Progenitor cell of endocrine pancreas (in vitro differentiated cells): ENCODE data around the gene HIP1. TPM values are rescaled to one million over a fixed set of nuclear protein-coding genes. Genes with fewer than 3 reads are reported as not detected.

Experiments used
- DNase-seq: peaks from one replicate; pipeline ENCODE4 v3.0.0; 2021; ENCODE audit warnings: low spot score; ENCODE audit not compliant: unreplicated experiment
- H3K27ac Mint-ChIP-seq: 2 replicates; pipeline ENCODE4 v1.8.0; 2021; ENCODE audit warnings: mild to moderate bottlenecking, moderate library complexity, mixed read lengths
- H3K27me3 Mint-ChIP-seq: 2 replicates; pipeline ENCODE4 v1.8.0; 2021; ENCODE audit warnings: mixed read lengths
- H3K36me3 Mint-ChIP-seq: 2 replicates; pipeline ENCODE4 v1.8.0; 2022; ENCODE audit warnings: mixed read lengths; ENCODE audit not compliant: insufficient read depth
- H3K4me1 Mint-ChIP-seq: 2 replicates; pipeline ENCODE4 v1.8.0; 2021; ENCODE audit warnings: low read depth, mixed read lengths
- H3K4me3 Mint-ChIP-seq: 2 replicates; pipeline ENCODE4 v1.8.0; 2021; ENCODE audit warnings: low read depth, mild to moderate bottlenecking, moderate library complexity, mixed read lengths
- H3K9me3 Mint-ChIP-seq: 2 replicates; pipeline ENCODE4 v1.8.0; 2021; ENCODE audit warnings: low read depth, mixed read lengths
- CTCF ChIP-seq: fragments of 200-600 bp; sonication (generic); IDR thresholded peaks from one replicate; pipeline ENCODE4 v1.5.0; 2021; ENCODE audit warnings: antibody characterized with exemption, mild to moderate bottlenecking; ENCODE audit not compliant: unreplicated experiment
- total RNA-seq: library from RNA; stranded (reverse); gene quantifications from 2 replicates; pipeline ENCODE4 v1.2.1, GENCODE V29; 2021

Gene HIP1
- total RNA-seq, 1 donor from 2014 or later, result 66.6 TPM

- Mint-ChIP-seq H3K4me3 (no peak overlapping the region), H3K4me1 (peaks cover 2% of the 10 kb centered on the region)
- TF ChIP-seq CTCF, result no peak
These were observed 86.0 kb downstream of the HIP1 start for GRCh38 chr7:75652788-75653187.

GRCh38 chr7:75650681-75651080 lies 88.1 kb downstream of the HIP1 start:
- Mint-ChIP-seq H3K9me3 (no peaks in the 10 kb centered on the region), H3K4me1 (peaks cover 2% of the 10 kb centered on the region), H3K36me3 (no peaks in the 10 kb centered on the region), H3K27ac (peak overlapping the region; percentile 52), H3K27me3 (no peaks in the 10 kb centered on the region), H3K4me3 (no peak overlapping the region)
- TF ChIP-seq CTCF, result no peak
- no peak for DNase-seq

More at GRCh38 chr7:75652788-75653187, 86.0 kb downstream of the HIP1 start:
- no peaks in the 10 kb centered on the region for H3K27me3 Mint-ChIP-seq
- H3K27ac Mint-ChIP-seq, result no peak overlapping the region
- H3K36me3 Mint-ChIP-seq, result no peaks in the 10 kb centered on the region
- H3K9me3 Mint-ChIP-seq, result no peaks in the 10 kb centered on the region
- DNase-seq, result no peak

GRCh38 chr7:75650062-75650461 lies 88.7 kb downstream of the HIP1 start:
- H3K4me3 Mint-ChIP-seq, result no peak overlapping the region
- DNase-seq, result no peak
- no peaks in the 10 kb centered on the region for H3K36me3 Mint-ChIP-seq
- peaks cover 2% of the 10 kb centered on the region for H3K4me1 Mint-ChIP-seq
- no peak for TF ChIP-seq CTCF
- no peaks in the 10 kb centered on the region for H3K27me3 Mint-ChIP-seq
- H3K9me3 Mint-ChIP-seq, result no peaks in the 10 kb centered on the region
- H3K27ac Mint-ChIP-seq, result no peak overlapping the region

- no peak overlapping the region for H3K27ac Mint-ChIP-seq
These were observed 89.3 kb downstream of the HIP1 start for GRCh38 chr7:75649462-75649861.

GRCh38 chr7:75647709-75648438 lies 90.9 kb downstream of the HIP1 start:
- no peak for DNase-seq
- TF ChIP-seq CTCF, result no peak
- Mint-ChIP-seq H3K36me3 (no peaks in the 10 kb centered on the region), H3K4me3 (no peak overlapping the region), H3K27ac (no peak overlapping the region), H3K27me3 (no peaks in the 10 kb centered on the region), H3K4me1 (peaks cover 2% of the 10 kb centered on the region), H3K9me3 (no peaks in the 10 kb centered on the region)

More at GRCh38 chr7:75649462-75649861, 89.3 kb downstream of the HIP1 start:
- Mint-ChIP-seq H3K4me1 (peaks cover 2% of the 10 kb centered on the region), H3K27me3 (no peaks in the 10 kb centered on the region), H3K36me3 (no peaks in the 10 kb centered on the region), H3K9me3 (no peaks in the 10 kb centered on the region), H3K4me3 (no peak overlapping the region)
- DNase-seq, result no peak
- TF ChIP-seq CTCF, result no peak
